ENCODE results near the gene MAGEH1.
"Not testable (repeated sequence)": the region's sequence is repeated elsewhere in the genome, so short reads cannot be mapped to it uniquely, and the experiment has no call there.

DNA sequence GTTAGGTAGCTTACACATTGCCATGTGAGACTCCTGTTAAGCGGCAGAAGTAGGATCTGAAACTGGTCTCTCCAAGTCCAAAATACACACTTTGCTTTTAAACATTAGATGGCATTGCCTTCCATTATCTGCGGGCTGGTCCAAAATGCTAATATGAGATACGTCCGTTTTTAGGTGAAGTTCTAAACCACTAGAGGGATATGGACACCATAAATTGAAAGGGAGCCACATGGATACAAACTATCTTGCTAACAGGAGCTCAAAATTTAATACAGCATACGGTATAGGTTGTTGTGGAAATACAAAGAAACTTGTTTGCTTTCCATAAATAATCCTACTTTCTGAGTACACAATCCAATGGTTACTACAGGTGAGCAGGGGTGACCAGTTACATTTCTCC is 13.9 kb downstream of the MAGEH1 start:
- not testable (repeated sequence) for TF ChIP-seq CEBPB (IDR thresholded peaks at IDR 0.05; ENCODE audit: low read depth, low read length); JUN (IDR thresholded peaks at IDR 0.05; ENCODE audit: low read depth, low read length); POLR2A (IDR thresholded peaks at IDR 0.05; ENCODE audit: control extremely low read depth in 1 of 2, low read depth in 2 of 2, low read length in 2 of 2); EP300 (IDR thresholded peaks at IDR 0.05; ENCODE audit: borderline replicate concordance in 1 of 2, low read depth in 2 of 2, low read length in 2 of 2); SIN3A (conservative IDR thresholded peaks at IDR 0.05 in 1 of 2, IDR thresholded peaks at IDR 0.05 in 1 of 2; ENCODE audit: low read depth in 1 of 2, low read length in 2 of 2); GTF2F1 (IDR thresholded peaks at IDR 0.05; ENCODE audit: borderline replicate concordance, low read depth, low read length); EGR1 (IDR thresholded peaks at IDR 0.05; ENCODE audit: borderline replicate concordance, low read depth, low read length); EZH2 (IDR thresholded peaks at IDR 0.05; ENCODE audit: low read depth, low read length, severe bottlenecking); BRCA1 (IDR thresholded peaks at IDR 0.05; ENCODE audit: low read depth, low read length); NRF1 (IDR thresholded peaks at IDR 0.05; ENCODE audit: low read depth, low read length)
- TF ChIP-seq, protein P1, sequence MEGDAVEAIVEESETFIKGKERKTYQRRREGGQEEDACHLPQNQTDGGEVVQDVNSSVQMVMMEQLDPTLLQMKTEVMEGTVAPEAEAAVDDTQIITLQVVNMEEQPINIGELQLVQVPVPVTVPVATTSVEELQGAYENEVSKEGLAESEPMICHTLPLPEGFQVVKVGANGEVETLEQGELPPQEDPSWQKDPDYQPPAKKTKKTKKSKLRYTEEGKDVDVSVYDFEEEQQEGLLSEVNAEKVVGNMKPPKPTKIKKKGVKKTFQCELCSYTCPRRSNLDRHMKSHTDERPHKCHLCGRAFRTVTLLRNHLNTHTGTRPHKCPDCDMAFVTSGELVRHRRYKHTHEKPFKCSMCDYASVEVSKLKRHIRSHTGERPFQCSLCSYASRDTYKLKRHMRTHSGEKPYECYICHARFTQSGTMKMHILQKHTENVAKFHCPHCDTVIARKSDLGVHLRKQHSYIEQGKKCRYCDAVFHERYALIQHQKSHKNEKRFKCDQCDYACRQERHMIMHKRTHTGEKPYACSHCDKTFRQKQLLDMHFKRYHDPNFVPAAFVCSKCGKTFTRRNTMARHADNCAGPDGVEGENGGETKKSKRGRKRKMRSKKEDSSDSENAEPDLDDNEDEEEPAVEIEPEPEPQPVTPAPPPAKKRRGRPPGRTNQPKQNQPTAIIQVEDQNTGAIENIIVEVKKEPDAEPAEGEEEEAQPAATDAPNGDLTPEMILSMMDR (IDR thresholded peaks at IDR 0.05; ENCODE audit: control extremely low read depth in 1 of 3, insufficient read depth in 1 of 3, low read depth in 1 of 3, low read length in 3 of 3): not testable (repeated sequence)
- TF ChIP-seq, protein P2, sequence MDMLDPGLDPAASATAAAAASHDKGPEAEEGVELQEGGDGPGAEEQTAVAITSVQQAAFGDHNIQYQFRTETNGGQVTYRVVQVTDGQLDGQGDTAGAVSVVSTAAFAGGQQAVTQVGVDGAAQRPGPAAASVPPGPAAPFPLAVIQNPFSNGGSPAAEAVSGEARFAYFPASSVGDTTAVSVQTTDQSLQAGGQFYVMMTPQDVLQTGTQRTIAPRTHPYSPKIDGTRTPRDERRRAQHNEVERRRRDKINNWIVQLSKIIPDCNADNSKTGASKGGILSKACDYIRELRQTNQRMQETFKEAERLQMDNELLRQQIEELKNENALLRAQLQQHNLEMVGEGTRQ (IDR thresholded peaks at IDR 0.05; ENCODE audit: low read length): not testable (repeated sequence)
